Measurements from ENCODE around the gene GASK1A. TPM values are rescaled to one million over a fixed set of nuclear protein-coding genes. Genes with fewer than 3 reads are reported as not detected.

GASK1A gene
- total and polyA plus RNA-seq, 2 experiments from 2014 or later, result 2.6 to 11.1 TPM

GRCh38 chr3:42999212-42999611, 20.1 kb downstream of the GASK1A start:
- no peaks in the 10 kb centered on the region for H3K36me3 Mint-ChIP-seq (ENCODE audit: low read depth)
- no peaks in the 10 kb centered on the region for H4K20me1 ChIP-seq (replicated peaks; ENCODE audit: insufficient read depth)
- H3K27me3 Mint-ChIP-seq (ENCODE audit: insufficient read depth, low read depth, poor library complexity), result no peaks in the 10 kb centered on the region
- H3K4me3 Mint-ChIP-seq, result no peak overlapping the region
- H3K79me2 ChIP-seq (replicated peaks; ENCODE audit: insufficient read depth), result no peaks in the 10 kb centered on the region
- no peak overlapping the region for H3K4me3 ChIP-seq
- TF ChIP-seq ZNF331 (CRISPR knock-in tag; IDR thresholded peaks at IDR 0.05; ENCODE audit: low read depth) (no peak), CTCF (conservative IDR thresholded peaks at IDR 0.05; ENCODE audit: low read depth in 2 of 2) (no peak)
- ATAC-seq (no peak), DNase-seq (ENCODE audit: low spot score) (no peak)
- H3K27me3 ChIP-seq (ENCODE audit: insufficient read depth), result no peaks in the 10 kb centered on the region
- H3K9me3 Mint-ChIP-seq, result no peaks in the 10 kb centered on the region
- H2AFZ ChIP-seq, result no peak overlapping the region
- no peak overlapping the region for H3K27ac ChIP-seq (ENCODE audit: low read depth)
- no peak overlapping the region for H3K27ac Mint-ChIP-seq
- no peaks in the 10 kb centered on the region for H3K36me3 ChIP-seq (ENCODE audit: insufficient read depth)
- no peaks in the 10 kb centered on the region for H3F3A ChIP-seq (replicated peaks; ENCODE audit: low read depth)
- H3K4me1 ChIP-seq (ENCODE audit: insufficient read depth), result peaks cover 7% of the 10 kb centered on the region; the same call in 1 of the 2 replicates
- H3K9me2 ChIP-seq (ENCODE audit: insufficient read depth), result no peaks in the 10 kb centered on the region
- H3K4me1 Mint-ChIP-seq, result peaks cover 14% of the 10 kb centered on the region; the same call in 2 of the 3 replicates
- no peak overlapping the region for H3K4me2 ChIP-seq

GRCh38 chr3:42999632-43000031, 20.5 kb downstream of the GASK1A start:
- H2AFZ ChIP-seq, result no peak overlapping the region
- Mint-ChIP-seq H3K36me3 (ENCODE audit: low read depth) (no peaks in the 10 kb centered on the region), H3K27me3 (ENCODE audit: insufficient read depth, low read depth, poor library complexity) (no peaks in the 10 kb centered on the region), H3K4me1 (peaks cover 14% of the 10 kb centered on the region; the same call in 2 of the 3 replicates), H3K27ac (no peak overlapping the region), H3K4me3 (no peak overlapping the region), H3K9me3 (no peaks in the 10 kb centered on the region)
- H3K79me2 ChIP-seq (replicated peaks; ENCODE audit: insufficient read depth), result no peaks in the 10 kb centered on the region
- no peak overlapping the region for H3K4me2 ChIP-seq
- no peak for DNase-seq (ENCODE audit: low spot score)
- H3F3A ChIP-seq (replicated peaks; ENCODE audit: low read depth), result no peaks in the 10 kb centered on the region
- no peaks in the 10 kb centered on the region for H3K36me3 ChIP-seq (ENCODE audit: insufficient read depth)
- no peak for TF ChIP-seq ZNF462 (CRISPR knock-in tag; IDR thresholded peaks at IDR 0.05)
- TF ChIP-seq NANOG (IDR thresholded peaks at IDR 0.05; ENCODE audit: borderline replicate concordance), result no peak
- TF ChIP-seq ZNF331 (CRISPR knock-in tag; IDR thresholded peaks at IDR 0.05; ENCODE audit: low read depth), result no peak
- TF ChIP-seq ETS1 (IDR thresholded peaks at IDR 0.05), result no peak
- no peak for TF ChIP-seq CREB1 (CRISPR knock-in tag; IDR thresholded peaks at IDR 0.05; ENCODE audit: low read depth)
- no peak for TF ChIP-seq JUNB (IDR thresholded peaks at IDR 0.05; ENCODE audit: unreplicated experiment)
- TF ChIP-seq EZH2 (IDR thresholded peaks at IDR 0.05; ENCODE audit: low read depth, unreplicated experiment), result no peak
- TF ChIP-seq POLR2AphosphoS5 (IDR thresholded peaks at IDR 0.05; ENCODE audit: low read depth), result no peak
- no peak overlapping the region for H3K27ac ChIP-seq (ENCODE audit: low read depth)
- H3K4me1 ChIP-seq (ENCODE audit: insufficient read depth), result peaks cover 7% of the 10 kb centered on the region; the same call in 1 of the 2 replicates
- no peaks in the 10 kb centered on the region for H3K9me2 ChIP-seq (ENCODE audit: insufficient read depth)
- no peak overlapping the region for H3K4me3 ChIP-seq
- no peaks in the 10 kb centered on the region for H3K27me3 ChIP-seq (ENCODE audit: insufficient read depth)
- H4K20me1 ChIP-seq (replicated peaks; ENCODE audit: insufficient read depth), result no peaks in the 10 kb centered on the region
- ATAC-seq, result no peak

All from GM23338 (cell line).